GM21737 (cell line): Measurements from ENCODE around the gene MKNK1.

Experiments
- ATAC-seq: cut with Tn5 transposase; IDR thresholded peaks from one replicate; pipeline ENCODE4 v1.9.1; 2021; ENCODE audit warnings: mild to moderate bottlenecking, moderate library complexity; ENCODE audit not compliant: unreplicated experiment

Gene MKNK1

GRCh38 chr1:46568461-46568891 lies 35.6 kb downstream of the MKNK1 start:
- no peak for ATAC-seq

- no peak for ATAC-seq
Observed at GRCh38 chr1:46563341-46563740, 40.7 kb downstream of the MKNK1 start.

- ATAC-seq = no peak
Observed at GRCh38 chr1:46562498-46562897, 41.6 kb downstream of the MKNK1 start.

GRCh38 chr1:46558966-46559365 lies 45.1 kb downstream of the MKNK1 start:
- no peak for ATAC-seq

GRCh38 chr1:46558141-46558963 lies 45.7 kb downstream of the MKNK1 start:
- ATAC-seq = no peak

- ATAC-seq = no peak
Observed at GRCh38 chr1:46557403-46557802, 46.7 kb downstream of the MKNK1 start.

GRCh38 chr1:46556822-46557221 lies 47.2 kb downstream of the MKNK1 start:
- no peak for ATAC-seq

- no peak for ATAC-seq
Observed at GRCh38 chr1:46555826-46556619, 48.0 kb downstream of the MKNK1 start.

- ATAC-seq = no peak
Observed at GRCh38 chr1:46554597-46555381, 49.3 kb downstream of the MKNK1 start.

GRCh38 chr1:46554236-46554596 lies 49.9 kb downstream of the MKNK1 start:
- ATAC-seq = no peak

- no peak for ATAC-seq
Observed at GRCh38 chr1:46553506-46553905, 50.6 kb downstream of the MKNK1 start.

GRCh38 chr1:46552357-46553237 lies 51.5 kb downstream of the MKNK1 start:
- no peak for ATAC-seq

GRCh38 chr1:46551597-46552095 lies 52.4 kb downstream of the MKNK1 start, which contains the start of gene KNCN:
KNCN (minus strand) TSS chr1:46551647; CDS start chr1:46551215, 432 bp downstream.
- ATAC-seq = no peak

GRCh38 chr1:46550751-46551231 lies 53.3 kb downstream of the MKNK1 start:
- no peak for ATAC-seq

GRCh38 chr1:46549697-46550681 lies 54.1 kb downstream of the MKNK1 start:
- ATAC-seq = no peak

- ATAC-seq = no peak
Observed at GRCh38 chr1:46547481-46548383, 56.3 kb downstream of the MKNK1 start.

GRCh38 chr1:46546210-46546609 lies 57.9 kb downstream of the MKNK1 start:
- ATAC-seq = no peak

GRCh38 chr1:46545784-46546183 lies 58.3 kb downstream of the MKNK1 start:
- ATAC-seq = no peak
